ENCODE measurements around the gene LZTS2.

DNA sequence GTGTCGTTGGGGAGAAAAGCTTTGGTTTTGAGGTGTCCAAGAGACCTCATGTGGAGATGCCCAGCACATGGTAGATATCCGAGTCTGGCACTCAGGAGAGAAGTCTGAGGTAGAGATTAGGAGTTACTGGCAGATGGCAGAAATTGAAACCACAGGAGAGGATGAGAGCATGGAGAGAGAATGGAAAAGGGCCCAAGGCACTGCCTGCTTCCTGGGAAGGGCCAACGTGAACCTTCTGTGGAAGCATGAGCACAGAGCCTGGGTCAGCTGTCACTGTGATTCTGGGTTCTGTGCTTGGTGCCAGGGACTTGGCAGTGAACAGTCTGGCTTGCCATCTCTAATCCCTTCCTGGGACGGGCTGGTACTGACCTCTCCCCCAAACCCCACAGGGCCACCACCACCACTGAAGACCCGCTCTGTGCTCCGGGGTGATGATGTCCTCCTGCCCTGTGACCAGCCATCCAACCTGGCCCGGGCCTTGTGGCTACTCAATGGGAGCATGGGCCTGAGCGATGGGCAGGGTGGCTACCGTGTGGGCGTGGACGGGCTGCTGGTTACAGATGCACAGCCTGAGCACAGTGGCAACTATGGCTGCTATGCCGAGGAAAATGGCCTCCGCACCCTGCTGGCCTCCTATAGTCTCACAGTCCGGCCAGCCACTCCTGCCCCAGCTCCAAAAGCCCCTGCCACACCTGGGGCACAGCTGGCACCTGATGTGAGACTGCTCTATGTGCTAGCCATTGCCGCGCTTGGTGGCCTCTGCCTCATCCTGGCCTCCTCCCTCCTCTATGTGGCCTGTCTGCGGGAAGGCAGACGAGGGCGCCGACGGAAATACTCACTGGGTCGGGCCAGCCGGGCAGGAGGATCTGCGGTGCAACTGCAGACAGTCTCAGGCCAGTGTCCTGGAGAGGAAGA, 16.4 kb upstream of the LZTS2 start:
- TF ChIP-seq NBN (IDR thresholded peaks at IDR 0.05) = no peak
- TF ChIP-seq, protein P1, sequence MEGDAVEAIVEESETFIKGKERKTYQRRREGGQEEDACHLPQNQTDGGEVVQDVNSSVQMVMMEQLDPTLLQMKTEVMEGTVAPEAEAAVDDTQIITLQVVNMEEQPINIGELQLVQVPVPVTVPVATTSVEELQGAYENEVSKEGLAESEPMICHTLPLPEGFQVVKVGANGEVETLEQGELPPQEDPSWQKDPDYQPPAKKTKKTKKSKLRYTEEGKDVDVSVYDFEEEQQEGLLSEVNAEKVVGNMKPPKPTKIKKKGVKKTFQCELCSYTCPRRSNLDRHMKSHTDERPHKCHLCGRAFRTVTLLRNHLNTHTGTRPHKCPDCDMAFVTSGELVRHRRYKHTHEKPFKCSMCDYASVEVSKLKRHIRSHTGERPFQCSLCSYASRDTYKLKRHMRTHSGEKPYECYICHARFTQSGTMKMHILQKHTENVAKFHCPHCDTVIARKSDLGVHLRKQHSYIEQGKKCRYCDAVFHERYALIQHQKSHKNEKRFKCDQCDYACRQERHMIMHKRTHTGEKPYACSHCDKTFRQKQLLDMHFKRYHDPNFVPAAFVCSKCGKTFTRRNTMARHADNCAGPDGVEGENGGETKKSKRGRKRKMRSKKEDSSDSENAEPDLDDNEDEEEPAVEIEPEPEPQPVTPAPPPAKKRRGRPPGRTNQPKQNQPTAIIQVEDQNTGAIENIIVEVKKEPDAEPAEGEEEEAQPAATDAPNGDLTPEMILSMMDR (IDR thresholded peaks at IDR 0.05 in 2 of 3, conservative IDR thresholded peaks at IDR 0.05 in 1 of 3; ENCODE audit: control insufficient read depth in 2 of 3, extremely low read depth in 1 of 3, insufficient read depth in 1 of 3, low read depth in 3 of 3, low read length in 3 of 3) = no peak
